ENCODE measurements around the gene CXXC5.

Gene CXXC5

GRCh38 chr5:139630855-139631254, 17.3 kb upstream of the CXXC5 start:
- no peak for TF ChIP-seq CTCF (IDR thresholded peaks at IDR 0.05; ENCODE audit: low read depth, low read length)
- no peak for DNase-seq (ENCODE audit: extremely low read depth, low read depth)

DNA sequence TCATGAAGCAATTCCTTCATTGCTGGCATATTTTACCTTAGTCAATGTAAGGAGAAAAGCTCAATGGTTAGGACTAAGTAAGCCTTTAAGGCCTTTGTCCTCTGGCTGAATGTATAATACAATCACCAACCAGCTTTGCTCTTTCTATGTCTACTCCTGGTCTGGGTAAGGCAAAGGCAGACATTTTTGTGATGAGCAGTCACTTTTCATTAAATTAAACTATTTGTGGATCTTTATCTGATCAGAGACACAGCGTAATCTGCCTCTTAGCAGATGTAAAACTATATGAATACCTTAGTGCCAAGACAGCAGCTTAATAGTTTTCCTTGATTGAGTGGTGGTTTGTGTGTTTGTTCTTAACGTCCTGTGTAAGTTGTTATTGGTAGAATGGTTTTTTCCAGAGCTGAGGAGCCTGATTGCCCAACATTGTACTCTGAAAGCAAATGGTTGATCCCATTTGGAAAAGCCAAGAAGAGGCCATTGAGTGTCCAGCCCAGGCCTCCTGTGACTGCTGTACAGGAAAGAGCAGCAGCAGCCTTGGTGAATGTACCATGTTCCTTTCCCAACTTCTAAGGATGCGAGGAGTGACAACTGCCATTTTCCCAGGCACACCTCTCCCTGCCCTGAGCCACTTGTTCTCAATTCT, 16.5 kb upstream of the CXXC5 start:
- no peak for TF ChIP-seq CTCF (IDR thresholded peaks at IDR 0.05; ENCODE audit: low read depth, low read length)

DNA sequence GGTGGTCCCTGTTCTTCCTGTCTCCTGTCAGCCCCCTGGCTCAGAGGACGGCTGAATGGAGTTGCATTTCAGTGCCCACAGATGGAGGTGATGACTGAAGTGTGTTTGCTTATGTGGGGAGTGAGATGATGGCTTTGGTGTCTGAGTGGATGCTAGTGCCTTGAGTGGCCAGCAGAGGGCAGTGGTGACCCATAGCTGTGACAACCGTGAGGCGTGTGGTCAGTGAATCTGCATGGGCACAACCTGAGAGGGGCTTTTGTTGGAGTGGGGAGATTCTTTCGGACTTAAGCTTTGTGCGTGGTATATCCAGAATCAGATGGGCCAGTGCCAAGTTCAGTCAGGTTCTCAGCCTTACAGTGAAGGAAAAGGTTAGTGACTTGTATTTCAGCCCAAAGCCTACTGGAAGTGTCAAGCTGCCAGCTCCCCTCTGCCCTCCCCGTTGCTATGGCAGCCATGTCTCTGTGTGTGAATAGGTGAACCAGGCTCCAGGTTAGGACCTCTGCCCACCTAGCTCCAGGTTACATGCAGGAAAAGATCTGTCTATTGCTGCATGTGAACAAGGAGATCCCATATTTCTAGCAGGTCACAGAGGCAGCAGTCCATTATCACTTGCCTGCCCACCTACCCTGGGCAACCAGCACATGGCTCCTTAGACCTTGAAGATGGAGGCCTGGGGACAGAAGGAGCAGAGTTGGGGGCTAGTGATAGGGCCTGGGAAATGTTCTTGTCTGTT, 14.7 kb upstream of the CXXC5 start:
- peak; percentile 99 for TF ChIP-seq CTCF (IDR thresholded peaks at IDR 0.05; ENCODE audit: low read depth, low read length)
- no peak for DNase-seq (ENCODE audit: extremely low read depth, low read depth)

More for the DNA sequence above, 16.5 kb upstream of the CXXC5 start:
- DNase-seq (ENCODE audit: extremely low read depth, low read depth) = no peak

GRCh38 chr5:139634028-139634325, 14.2 kb upstream of the CXXC5 start:
- DNase-seq (ENCODE audit: extremely low read depth, low read depth) = no peak

GRCh38 chr5:139634541-139634940, 13.6 kb upstream of the CXXC5 start:
- no peak for DNase-seq (ENCODE audit: extremely low read depth, low read depth)
- no peak for TF ChIP-seq CTCF (IDR thresholded peaks at IDR 0.05; ENCODE audit: low read depth, low read length)

More at GRCh38 chr5:139634028-139634325, 14.2 kb upstream of the CXXC5 start:
- no peak for TF ChIP-seq CTCF (IDR thresholded peaks at IDR 0.05; ENCODE audit: low read depth, low read length)

GRCh38 chr5:139635191-139635590, 13.0 kb upstream of the CXXC5 start:
- DNase-seq (ENCODE audit: extremely low read depth, low read depth) = no peak
- TF ChIP-seq CTCF (IDR thresholded peaks at IDR 0.05; ENCODE audit: low read depth, low read length) = no peak

- peak; percentile 76 for TF ChIP-seq CTCF (IDR thresholded peaks at IDR 0.05; ENCODE audit: low read depth, low read length)
- DNase-seq (ENCODE audit: extremely low read depth, low read depth) = peak; percentile 93
These were observed 12.4 kb upstream of the CXXC5 start for GRCh38 chr5:139635606-139636206.

Measured in AG09319 (cell line).